Keratinocyte (primary cell): ENCODE measurements around the gene MAB21L4.

Experiments used
- CTCF ChIP-seq, 3 experiments: IDR thresholded peaks in 1 of 3; conservative IDR thresholded peaks in 1 of 3; optimal IDR thresholded peaks in 1 of 3; 2 replicates in 2 of 3; 3 replicates in 1 of 3; pipeline versions ENCODE3 to v1.5.1; 2011; ENCODE audit warnings: low read length in 3 of 3, mild to moderate bottlenecking in 3 of 3, moderate library complexity in 2 of 3, control low read depth in 1 of 3, inconsistent platforms in 1 of 3; ENCODE audit not compliant: insufficient read depth in 2 of 3; ENCODE audit errors: extremely low read depth in 1 of 3
- EZH2 ChIP-seq: IDR thresholded peaks from one replicate; pipeline ENCODE4 v1.6.1; 2012; ENCODE audit warnings: inconsistent platforms, mild to moderate bottlenecking, low read length, moderate library complexity

- no peak for TF ChIP-seq CTCF (optimal IDR thresholded peaks at IDR 0.05 in 1 of 3, IDR thresholded peaks at IDR 0.05 in 1 of 3, conservative IDR thresholded peaks at IDR 0.05 in 1 of 3; ENCODE audit: extremely low read depth in 1 of 3, insufficient read depth in 2 of 3, low read length in 3 of 3)
- TF ChIP-seq EZH2, result no peak
Measured at GRCh38 chr2:240872317-240873097, 23.4 kb downstream of the MAB21L4 start.
